IPS-18c (cell line): Measurements from ENCODE around the gene PHAF1.

Experiments
- H3K4me3 ChIP-seq: 2 replicates; pipeline ENCODE4 v1.7.0; 2013; ENCODE audit warnings: low read depth, mild to moderate bottlenecking, low read length, moderate library complexity; ENCODE audit not compliant: insufficient read depth
- H3K9me3 ChIP-seq: one replicate; pipeline ENCODE4 v1.6.1; 2013; ENCODE audit warnings: mild to moderate bottlenecking, low read length, moderate library complexity; ENCODE audit not compliant: control insufficient read depth, insufficient read depth

Gene PHAF1

GRCh38 chr16:67154578-67155294 is 45.0 kb downstream of the PHAF1 start:
- no peaks in the 10 kb centered on the region for H3K9me3 ChIP-seq
- peak overlapping the region; percentile 44 for H3K4me3 ChIP-seq

DNA sequence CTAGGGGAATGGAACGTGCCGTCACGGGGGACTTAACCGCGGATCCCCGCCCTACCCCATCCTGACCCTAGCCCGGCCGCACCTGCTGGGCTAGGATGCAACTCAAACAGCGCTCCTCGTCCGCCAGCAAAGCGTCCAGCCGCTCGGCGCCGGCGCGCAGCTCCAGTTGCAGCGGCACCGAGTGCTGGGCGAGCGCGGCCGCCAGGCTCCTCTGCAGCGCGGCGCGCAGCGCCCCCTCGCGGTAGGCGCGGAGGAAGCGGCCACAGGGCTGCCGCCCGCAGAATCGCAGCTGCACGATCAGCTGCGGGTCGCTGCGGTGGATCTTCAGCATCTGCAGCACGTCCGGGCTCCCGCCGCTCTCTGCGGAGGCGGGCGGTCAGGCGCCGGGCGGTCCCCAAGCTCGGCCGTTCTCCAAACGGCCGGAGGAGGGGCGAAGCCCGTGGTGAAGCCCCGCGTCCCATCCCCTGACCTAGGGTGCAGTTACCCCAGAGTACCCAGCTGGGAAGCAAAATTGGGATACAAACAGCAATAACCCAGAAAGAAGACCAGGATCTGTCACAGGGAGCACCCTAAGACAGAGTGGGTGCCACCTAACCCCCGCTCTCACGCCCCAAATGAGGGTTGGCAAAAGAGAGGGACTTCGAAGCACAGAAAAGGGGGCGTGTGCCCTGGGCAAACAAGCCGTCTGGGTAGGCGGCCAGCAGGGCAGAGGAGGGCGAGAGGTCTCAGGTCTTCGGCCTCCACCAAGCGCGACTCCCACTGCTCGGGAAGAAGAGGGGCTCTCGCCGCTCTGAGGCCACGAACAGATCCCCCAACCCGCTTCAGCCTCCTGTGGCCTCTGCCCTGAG is 45.8 kb downstream of the PHAF1 start:
- peak overlapping the region; percentile 44 for H3K4me3 ChIP-seq

GRCh38 chr16:67156143-67156844 is 46.6 kb downstream of the PHAF1 start:
- Histone ChIP-seq H3K4me3 (no peak overlapping the region), H3K9me3 (no peaks in the 10 kb centered on the region)

More for the DNA sequence above, 45.8 kb downstream of the PHAF1 start:
- H3K9me3 ChIP-seq: no peaks in the 10 kb centered on the region

- no peak overlapping the region for H3K4me3 ChIP-seq
These were observed 47.5 kb downstream of the PHAF1 start for GRCh38 chr16:67157106-67157748.

DNA sequence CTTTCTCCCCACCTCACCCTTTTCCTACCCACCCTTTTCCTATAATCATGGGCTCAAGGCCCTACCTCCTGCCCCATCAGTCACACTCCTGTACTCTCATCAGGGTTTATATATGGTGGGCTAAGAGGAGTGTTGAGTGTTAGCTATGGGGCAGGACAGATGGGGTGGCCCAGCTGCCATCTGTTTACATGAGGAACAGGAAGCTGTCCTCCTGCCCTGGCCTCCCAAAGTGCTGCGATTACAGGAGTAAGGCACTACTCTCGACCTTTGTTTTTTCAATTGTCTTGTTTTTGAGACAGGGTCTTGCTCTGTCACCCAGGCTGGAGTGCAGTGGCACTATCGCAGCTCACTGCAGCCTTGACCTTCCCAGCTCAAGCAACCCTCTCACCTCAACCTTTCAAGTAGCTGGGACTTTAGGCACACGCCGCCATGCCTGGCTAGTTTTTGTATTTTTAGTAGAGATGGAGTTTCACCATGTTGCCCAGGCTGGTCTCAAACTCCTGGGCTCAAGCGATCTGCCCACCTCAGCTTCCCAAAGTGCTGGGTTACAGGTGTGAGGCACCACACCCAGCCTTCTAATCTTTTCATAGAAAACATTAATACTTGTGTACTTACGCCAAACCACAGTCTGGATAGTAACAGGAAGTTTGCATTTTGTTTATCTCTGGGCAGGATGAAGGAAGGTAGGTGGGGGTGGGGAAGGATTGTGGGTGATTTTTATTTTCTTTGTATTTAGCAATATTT is 48.3 kb downstream of the PHAF1 start:
- no peaks in the 10 kb centered on the region for H3K9me3 ChIP-seq
- H3K4me3 ChIP-seq: no peak overlapping the region

More at GRCh38 chr16:67157106-67157748, 47.5 kb downstream of the PHAF1 start:
- H3K9me3 ChIP-seq: no peaks in the 10 kb centered on the region

GRCh38 chr16:67158637-67159600 is 49.2 kb downstream of the PHAF1 start:
- Histone ChIP-seq H3K9me3 (peaks cover 3% of the 10 kb centered on the region), H3K4me3 (peak overlapping the region; percentile 74)

DNA sequence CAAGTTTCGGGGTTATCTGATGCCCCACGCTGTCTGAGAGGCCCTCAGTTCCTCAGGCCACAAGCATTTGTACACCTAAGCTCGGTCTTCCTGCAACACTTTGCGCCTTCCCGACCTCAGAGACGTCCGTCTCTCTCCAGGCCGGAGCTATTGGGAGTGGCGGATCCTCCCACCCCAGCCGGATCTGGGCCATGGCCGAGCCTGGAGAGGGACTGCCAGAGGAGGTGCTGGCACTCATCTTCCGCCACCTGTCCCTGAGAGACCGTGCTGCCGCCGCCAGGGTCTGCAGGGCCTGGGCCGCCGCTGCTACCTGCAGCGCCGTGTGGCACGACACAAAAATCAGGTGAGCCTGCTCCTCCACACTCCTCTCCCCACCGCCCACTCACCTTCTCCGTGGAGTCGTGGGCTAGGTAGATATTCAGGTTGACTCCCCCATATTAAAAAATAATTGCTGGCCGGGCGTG is 51.9 kb downstream of the PHAF1 start:
- Histone ChIP-seq H3K9me3 (peaks cover 6% of the 10 kb centered on the region), H3K4me3 (no peak overlapping the region)

DNA sequence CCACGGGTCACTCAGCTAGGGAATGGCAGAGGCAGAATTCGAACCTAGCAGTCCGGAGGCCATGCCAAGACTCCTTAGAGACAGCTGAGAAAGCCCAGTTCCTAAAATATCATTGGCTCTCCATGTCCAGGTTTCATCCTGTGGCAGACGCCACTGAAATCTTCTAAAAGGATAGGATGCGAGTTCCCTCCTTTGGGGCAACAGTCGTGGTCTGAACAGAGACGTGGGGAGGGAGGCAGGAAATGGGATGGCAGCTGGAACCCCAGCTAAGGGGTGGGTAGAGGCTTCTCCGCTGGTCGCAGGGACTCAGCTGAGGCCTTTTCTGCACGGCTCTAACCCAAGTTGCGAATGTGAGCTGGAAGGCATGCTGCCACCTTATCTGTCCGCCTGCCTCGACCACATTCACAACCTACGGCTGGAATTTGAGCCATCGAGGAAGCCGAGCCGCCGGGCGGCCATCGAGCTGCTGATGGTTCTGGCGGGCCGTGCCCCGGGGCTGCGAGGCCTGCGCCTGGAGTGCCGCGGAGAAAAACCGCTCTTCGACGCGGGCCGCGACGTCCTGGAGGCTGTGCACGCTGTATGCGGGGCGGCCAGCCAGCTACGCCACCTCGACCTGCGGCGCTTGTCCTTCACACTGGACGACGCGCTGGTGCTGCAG is 52.9 kb downstream of the PHAF1 start:
- H3K9me3 ChIP-seq: peaks cover 6% of the 10 kb centered on the region
- H3K4me3 ChIP-seq: peak overlapping the region; percentile 43; the same call in 1 of the 2 replicates

DNA sequence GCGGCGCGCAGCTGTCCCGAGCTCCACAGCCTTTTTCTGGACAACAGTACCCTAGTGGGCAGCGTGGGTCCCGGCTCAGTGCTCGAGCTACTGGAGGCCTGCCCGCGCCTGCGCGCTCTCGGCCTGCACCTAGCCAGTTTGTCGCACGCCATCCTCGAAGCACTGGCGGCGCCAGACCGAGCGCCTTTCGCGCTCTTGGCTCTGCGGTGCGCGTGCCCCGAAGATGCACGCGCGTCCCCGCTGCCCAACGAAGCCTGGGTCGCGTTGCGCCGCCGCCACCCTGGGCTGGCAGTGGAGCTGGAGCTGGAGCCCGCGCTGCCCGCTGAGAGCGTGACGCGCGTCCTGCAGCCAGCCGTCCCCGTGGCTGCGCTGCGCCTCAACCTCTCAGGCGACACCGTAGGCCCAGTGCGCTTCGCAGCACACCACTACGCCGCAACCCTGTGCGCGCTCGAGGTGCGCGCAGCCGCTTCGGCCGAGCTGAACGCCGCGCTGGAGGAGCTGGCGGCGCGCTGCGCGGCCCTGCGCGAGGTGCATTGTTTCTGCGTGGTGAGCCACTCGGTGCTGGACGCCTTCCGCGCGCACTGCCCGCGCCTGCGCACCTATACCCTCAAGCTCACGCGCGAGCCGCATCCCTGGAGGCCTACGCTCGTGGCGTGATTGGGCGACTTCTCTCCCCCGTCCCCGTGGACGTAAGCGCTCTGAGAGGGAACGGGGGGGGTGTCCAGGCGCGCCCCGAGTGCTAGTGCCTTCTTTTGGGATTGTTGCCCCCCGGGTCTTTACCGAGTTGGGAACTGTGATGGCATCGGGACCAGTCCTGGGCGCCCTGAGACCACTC is 53.6 kb downstream of the PHAF1 start:
- Histone ChIP-seq H3K9me3 (peaks cover 6% of the 10 kb centered on the region), H3K4me3 (peak overlapping the region; percentile 43)

DNA sequence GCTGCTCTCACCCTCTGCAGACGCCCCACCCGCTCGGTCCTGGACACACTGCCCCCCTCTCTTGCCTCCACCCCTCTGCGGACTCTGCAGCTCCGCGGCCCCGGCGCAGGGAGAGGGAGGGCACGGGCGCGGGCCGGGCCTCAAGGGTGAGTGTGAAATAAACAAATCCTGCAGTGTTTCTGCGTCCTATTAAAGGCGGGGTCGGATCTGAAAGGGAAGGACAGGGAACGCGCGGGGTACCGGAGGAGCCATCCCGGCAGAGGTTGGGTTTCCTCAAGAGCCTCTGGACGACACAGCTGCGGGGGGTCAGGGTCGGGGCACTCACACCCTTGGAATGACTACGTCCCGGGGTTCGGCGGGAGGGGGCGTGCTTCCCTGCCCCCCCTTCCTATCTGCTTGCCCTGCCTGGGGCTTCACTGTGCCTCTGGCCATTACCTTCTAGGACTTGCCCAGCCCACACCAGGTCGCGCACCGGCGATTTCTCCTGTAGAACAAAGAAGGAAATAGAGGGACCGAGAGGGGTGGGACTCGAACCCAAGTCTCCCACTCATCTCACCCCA is 54.3 kb downstream of the PHAF1 start:
- peaks cover 6% of the 10 kb centered on the region for H3K9me3 ChIP-seq
- peak overlapping the region; percentile 43; the same call in 1 of the 2 replicates for H3K4me3 ChIP-seq

DNA sequence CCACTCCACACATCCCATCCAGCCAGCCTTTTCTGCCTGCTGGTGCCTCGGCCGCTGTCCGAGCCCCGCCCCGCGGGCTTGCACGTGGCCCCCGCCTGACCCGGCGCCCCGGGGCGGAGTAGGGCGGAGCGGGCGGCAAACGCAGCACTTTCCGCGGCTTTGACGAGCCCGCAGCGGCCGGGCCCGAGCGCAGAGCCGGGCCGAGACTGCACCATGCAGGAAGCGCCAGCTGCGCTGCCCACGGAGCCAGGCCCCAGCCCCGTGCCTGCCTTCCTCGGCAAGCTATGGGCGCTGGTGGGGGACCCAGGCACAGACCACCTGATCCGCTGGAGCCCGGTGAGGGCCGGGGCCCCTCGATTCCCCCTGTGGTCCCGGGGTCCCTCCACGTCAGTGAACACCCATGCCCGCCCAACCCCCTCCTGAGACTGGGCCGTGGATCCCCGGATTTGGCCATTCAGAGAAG is 54.9 kb downstream of the PHAF1 start, which contains the start of gene HSF4:
Gene HSF4, plus strand, starts transcription at position 147 of the 463 bp plus-strand sequence. Its CDS starts 67 bp downstream, at position 214.
- peaks cover 6% of the 10 kb centered on the region for H3K9me3 ChIP-seq
- H3K4me3 ChIP-seq: peak within 1 kb of the TSS; percentile 43

DNA sequence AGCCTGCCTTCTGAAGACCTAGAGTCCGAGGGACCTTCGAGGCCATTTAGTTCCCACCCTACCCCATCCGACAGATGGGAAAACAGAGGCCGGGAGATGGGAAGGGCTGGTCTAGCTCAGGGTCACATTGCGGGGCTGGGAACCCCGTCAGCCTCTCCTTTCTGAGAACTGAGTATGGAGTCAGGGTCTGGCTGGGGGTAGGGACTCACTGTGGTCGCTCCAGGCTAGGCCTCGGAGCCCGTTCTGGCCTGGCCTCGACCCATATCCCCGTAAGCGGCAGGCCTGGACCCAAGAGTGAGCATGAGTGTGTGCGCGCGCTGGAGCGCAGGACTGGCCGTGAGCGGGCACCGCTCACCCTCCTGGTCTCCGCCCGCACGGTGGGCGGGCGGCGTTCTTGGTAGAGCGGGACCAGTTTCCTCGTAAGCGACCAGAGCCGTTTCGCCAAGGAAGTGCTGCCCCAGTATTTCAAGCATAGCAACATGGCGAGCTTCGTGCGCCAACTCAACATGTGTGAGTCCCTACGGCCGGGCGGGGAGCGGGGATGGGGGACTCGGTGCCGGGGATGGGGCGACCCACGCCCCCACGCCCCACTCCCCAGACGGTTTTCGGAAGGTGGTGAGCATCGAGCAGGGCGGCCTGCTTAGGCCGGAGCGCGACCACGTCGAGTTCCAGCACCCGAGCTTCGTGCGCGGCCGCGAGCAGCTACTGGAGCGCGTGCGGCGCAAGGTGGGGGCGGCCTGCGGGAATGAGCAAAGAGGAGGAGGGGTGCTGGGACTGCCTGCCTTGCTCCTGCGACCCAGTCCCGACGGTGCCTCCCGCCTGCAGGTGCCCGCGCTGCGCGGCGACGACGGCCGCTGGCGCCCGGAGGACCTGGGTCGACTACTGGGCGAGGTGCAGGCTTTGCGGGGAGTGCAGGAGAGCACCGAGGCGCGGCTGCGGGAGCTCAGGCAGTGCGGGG is 55.7 kb downstream of the PHAF1 start:
- peak overlapping the region; percentile 31 for H3K4me3 ChIP-seq
- peaks cover 6% of the 10 kb centered on the region for H3K9me3 ChIP-seq

- Histone ChIP-seq H3K4me3 (no peak overlapping the region), H3K9me3 (peaks cover 6% of the 10 kb centered on the region)
These were observed 56.4 kb downstream of the PHAF1 start for GRCh38 chr16:67166110-67166547.
